Keratinocyte (primary cell): ENCODE results near the gene SALL4.

ENCODE experiments used
- EZH2 ChIP-seq: IDR thresholded peaks from one replicate; pipeline ENCODE4 v1.6.1; 2012; ENCODE audit warnings: inconsistent platforms, mild to moderate bottlenecking, low read length, moderate library complexity
- TF ChIP-seq, protein P1 (sequence below), 3 experiments: IDR thresholded peaks in 1 of 3; conservative IDR thresholded peaks in 1 of 3; optimal IDR thresholded peaks in 1 of 3; 2 replicates in 2 of 3; 3 replicates in 1 of 3; pipeline versions ENCODE3 to v1.5.1; 2011; ENCODE audit warnings: low read length in 3 of 3, mild to moderate bottlenecking in 3 of 3, moderate library complexity in 2 of 3, control low read depth in 1 of 3, inconsistent platforms in 1 of 3; ENCODE audit not compliant: insufficient read depth in 2 of 3; ENCODE audit errors: extremely low read depth in 1 of 3

DNA sequence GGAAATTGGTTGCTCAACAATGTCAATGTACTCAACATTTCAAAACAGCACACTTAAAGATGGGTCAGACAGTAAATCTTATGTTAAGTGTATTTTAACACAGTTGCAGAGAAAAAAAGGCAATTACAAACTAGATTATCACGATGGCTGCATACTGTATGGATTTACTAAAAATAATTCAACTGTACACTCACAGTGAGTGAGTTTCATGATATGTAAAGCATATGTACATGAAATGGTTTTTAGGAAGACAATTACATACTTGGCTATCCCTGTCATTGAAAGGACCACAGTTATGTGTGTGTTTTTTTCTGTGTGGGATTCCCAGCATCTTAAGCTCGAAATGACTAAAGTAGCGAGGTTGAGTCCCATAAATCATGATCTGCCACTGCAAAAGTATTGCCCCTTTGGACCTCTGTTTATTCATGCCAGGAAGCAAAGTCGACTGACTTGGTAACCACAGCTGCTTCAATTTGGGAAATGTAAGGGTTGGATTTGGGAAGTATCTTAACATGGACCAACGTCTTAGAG lies 5.5 kb upstream of the SALL4 start:
- TF ChIP-seq, protein P1, sequence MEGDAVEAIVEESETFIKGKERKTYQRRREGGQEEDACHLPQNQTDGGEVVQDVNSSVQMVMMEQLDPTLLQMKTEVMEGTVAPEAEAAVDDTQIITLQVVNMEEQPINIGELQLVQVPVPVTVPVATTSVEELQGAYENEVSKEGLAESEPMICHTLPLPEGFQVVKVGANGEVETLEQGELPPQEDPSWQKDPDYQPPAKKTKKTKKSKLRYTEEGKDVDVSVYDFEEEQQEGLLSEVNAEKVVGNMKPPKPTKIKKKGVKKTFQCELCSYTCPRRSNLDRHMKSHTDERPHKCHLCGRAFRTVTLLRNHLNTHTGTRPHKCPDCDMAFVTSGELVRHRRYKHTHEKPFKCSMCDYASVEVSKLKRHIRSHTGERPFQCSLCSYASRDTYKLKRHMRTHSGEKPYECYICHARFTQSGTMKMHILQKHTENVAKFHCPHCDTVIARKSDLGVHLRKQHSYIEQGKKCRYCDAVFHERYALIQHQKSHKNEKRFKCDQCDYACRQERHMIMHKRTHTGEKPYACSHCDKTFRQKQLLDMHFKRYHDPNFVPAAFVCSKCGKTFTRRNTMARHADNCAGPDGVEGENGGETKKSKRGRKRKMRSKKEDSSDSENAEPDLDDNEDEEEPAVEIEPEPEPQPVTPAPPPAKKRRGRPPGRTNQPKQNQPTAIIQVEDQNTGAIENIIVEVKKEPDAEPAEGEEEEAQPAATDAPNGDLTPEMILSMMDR (optimal IDR thresholded peaks at IDR 0.05 in 1 of 3, IDR thresholded peaks at IDR 0.05 in 1 of 3, conservative IDR thresholded peaks at IDR 0.05 in 1 of 3; ENCODE audit: extremely low read depth in 1 of 3, insufficient read depth in 2 of 3, low read length in 3 of 3), result no peak
- TF ChIP-seq EZH2, result no peak
